Measurements from ENCODE around the gene ZNG1E.
"Not testable (repeated sequence)": the region's sequence is repeated elsewhere in the genome, so short reads cannot be mapped to it uniquely, and the experiment has no call there.

Gene ZNG1E

DNA sequence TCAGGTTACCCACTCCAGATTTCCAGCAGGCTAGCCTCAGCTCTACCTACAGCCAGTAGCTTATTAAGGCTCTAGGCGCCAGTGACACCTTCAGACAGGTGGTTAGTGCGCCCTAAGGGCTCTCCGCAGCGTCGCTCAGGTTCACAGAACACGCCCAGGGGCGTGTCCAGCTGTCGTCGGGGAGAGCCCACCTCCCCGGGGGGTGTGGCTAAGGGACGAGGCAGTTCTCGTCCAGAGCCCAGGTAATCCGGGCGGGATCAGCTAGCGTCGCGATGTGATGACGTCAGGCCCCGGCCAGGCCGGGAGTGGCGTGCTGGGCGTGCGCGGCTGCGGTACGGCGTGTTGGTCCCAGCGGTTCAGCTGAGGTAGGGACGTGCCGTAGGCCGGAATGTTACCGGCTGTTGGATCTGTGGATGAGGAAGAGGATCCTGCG lies at the start of gene ZNG1E:
TSS of gene ZNG1E (plus strand) at position 340 of the 433 bp plus-strand sequence. CDS start at position 389, 49 bp downstream.
- H3K4me3 ChIP-seq (ENCODE audit: low read depth, low read length), result peak within 1 kb of the TSS; percentile 57
- DNase-seq (ENCODE audit: low read depth), result peak; percentile 47

DNA sequence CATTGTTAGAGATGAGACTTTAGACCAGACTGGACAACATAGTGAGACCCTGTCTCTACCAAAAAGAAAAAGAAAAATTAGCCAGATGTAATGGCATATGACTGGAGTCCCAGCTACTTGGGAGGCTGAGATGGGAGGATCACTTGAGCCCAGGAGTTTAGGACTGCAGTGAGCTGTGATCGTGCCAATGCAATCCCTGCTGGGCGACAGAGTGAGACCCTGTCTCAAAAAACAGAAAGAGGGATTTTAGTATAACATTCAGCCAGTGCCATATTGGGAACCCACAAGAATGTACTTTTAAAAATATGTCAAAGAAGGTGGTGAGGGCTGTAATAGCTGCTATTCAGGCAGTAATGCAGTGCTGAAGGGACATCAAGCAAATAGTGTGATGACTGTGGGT lies 2.1 kb upstream of the ZNG1E start:
- H3K4me3 ChIP-seq (ENCODE audit: low read depth, low read length), result not testable (repeated sequence)

DNA sequence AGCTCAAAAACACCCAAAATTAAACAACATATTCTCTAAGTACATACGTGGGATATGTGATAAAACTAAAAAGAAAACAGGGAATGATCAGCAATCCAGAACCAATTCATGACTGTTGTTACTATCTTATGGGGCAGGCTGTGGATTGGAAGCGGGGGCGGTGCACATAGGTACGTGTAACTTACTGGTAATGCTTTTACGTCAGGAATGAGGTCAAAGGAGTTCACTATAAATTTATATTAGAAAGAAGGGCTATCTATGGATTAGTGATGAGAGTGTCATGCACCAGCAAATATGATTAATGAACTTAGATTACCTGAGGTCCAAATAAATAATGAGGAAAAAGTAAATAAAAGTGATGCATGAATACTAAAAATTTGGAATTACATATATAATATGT lies 710 bp upstream of the ZNG1E start:
- not testable (repeated sequence) for DNase-seq (ENCODE audit: low read depth); H3K4me3 ChIP-seq (ENCODE audit: low read depth, low read length)

More for the DNA sequence above, 2.1 kb upstream of the ZNG1E start:
- DNase-seq (ENCODE audit: low read depth), result not testable (repeated sequence)

DNA sequence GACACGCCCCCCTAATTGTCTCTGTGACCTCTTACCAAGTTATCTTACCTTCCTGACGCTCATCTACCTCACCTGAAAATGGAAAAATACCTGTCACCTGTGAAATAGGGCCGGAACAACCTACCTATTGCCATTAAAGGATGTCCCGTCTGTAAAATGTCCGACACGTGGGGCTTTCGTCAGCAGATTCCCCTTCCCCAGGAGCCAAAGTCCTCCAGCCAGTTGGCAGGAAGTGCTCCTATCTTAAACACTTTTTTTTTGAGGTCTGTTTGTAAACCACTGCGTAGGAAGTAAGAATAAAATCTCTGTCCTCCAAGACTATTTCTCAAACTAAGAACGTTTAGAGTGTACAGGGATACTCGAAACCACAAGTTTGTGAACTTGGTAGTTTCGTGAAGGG lies 661 bp downstream of the ZNG1E start:
- peak overlapping the region; percentile 57 for H3K4me3 ChIP-seq (ENCODE audit: low read depth, low read length)
- DNase-seq (ENCODE audit: low read depth), result not testable (repeated sequence)

DNA sequence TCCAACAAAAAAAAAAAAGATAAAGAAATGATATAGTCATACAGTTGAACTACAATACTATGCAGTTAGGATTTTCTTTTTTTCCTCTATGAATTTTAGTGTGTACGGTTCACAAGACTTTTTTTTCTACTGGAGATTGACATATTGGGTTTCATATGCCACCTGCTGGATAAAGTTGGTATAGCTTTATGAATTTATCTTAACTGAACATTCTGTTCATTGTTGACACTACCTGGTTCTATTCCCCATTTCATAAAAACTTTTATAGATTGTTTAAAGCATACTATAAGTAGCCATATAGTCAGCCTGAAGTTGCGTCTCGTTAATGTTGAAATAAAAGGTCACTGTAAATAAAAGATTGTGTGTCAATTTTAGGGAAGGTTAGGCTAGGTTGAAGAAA lies 2.8 kb downstream of the ZNG1E start:
- DNase-seq (ENCODE audit: low read depth); H3K4me3 ChIP-seq (ENCODE audit: low read depth, low read length): not testable (repeated sequence)

DNA sequence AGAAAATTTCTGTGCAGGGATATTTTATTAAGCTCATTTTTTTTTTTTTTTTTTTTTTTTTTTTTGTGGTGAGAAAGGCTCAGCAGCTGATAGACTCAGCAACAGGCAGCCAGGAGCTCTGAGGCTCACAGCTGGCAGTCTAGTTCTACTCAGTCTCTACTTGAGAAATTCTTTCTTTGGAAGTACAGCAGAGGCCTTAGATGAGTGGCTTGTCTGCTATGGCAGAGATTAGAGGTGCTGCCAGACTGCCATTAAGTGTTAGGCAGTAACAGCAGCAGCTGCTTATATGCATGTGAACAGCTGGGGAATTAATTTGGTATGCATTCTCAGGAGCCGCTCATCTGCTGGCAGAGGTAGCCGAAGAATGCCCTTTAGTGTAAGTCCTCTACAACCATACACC lies 27.8 kb downstream of the ZNG1E start:
- not testable (repeated sequence) for DNase-seq (ENCODE audit: low read depth); H3K4me3 ChIP-seq (ENCODE audit: low read depth, low read length)

DNA sequence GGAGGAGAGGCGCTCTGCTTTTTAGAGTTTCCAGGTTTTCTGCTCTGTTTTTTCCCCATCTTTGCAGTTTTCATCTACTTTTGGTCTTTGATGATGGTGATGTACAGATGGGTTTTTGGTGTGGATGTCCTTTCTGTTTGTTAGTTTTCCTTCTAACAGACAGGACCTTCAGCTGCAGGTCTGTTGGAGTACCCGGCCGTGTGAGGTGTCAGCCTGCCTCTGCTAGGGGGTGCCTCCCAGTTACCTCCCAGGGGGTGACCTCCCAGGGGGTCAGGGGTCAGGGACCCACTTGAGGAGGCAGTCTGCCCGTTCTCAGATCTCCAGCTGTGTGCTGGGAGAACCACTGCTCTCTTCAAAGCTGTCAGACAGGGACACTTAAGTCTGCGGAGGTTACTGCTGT lies 38.7 kb downstream of the ZNG1E start:
- DNase-seq (ENCODE audit: low read depth); H3K4me3 ChIP-seq (ENCODE audit: low read depth, low read length): not testable (repeated sequence)

DNA sequence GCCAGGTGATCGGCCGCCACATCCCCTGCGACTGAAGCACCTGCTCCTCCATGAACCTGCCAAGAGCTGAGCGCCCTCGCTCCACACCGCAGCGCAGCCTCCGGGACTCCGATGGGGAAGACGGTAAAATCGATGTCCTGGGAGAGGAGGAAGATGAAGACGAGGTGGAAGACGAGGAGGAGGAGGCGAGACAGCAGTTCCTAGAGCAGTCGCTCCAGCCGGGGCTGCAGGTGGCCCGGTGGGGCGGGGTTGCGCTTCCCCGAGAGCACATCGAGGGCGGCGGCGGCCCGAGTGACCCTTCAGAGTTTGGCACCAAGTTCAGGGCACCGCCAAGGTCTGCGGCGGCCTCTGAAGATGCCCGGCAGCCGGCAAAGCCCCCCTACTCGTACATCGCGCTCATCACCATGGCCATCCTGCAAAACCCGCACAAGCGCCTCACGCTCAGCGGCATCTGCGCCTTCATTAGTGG lies 61.4 kb downstream of the ZNG1E start, which contains the start of gene FOXD4L4:
TSS of gene FOXD4L4 (plus strand) at position 51 of the 469 bp plus-strand sequence. CDS start at position 51, 0 bp downstream.
- not testable (repeated sequence) for DNase-seq (ENCODE audit: low read depth); H3K4me3 ChIP-seq (ENCODE audit: low read depth, low read length)

DNA sequence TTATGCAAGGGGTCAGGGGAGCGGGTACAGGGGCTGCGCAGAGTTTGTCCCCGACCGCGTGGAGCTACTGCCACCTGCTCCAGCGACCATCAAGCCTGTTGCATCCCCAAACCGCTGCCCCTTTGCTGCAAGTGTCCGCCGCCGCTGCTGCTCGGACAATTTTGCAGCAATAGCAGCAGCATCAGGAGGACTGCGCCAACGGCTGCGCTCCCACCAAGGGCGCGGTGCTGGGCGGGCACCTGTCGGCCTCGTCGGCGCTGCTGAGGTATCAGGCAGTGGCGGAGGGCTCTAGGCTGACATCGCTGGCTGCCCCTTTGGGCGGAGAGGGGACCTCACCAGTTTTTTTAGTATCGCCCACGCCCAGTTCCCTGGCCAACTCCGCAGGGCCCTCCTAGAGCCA lies 62.4 kb downstream of the ZNG1E start:
- H3K4me3 ChIP-seq (ENCODE audit: low read depth, low read length); DNase-seq (ENCODE audit: low read depth): not testable (repeated sequence)

Measured in NB4 (cell line).